ENCODE results near the gene ATP2B2. TPM values are rescaled to one million over a fixed set of nuclear protein-coding genes. Genes with fewer than 3 reads are reported as not detected.

ATP2B2 gene
- total and polyA plus RNA-seq, 9 of the 15 experiments (the other 6 are each of a cell fraction or from before 2014, with no cell fraction given), result 0.06 TPM; not detected in 8

DNA sequence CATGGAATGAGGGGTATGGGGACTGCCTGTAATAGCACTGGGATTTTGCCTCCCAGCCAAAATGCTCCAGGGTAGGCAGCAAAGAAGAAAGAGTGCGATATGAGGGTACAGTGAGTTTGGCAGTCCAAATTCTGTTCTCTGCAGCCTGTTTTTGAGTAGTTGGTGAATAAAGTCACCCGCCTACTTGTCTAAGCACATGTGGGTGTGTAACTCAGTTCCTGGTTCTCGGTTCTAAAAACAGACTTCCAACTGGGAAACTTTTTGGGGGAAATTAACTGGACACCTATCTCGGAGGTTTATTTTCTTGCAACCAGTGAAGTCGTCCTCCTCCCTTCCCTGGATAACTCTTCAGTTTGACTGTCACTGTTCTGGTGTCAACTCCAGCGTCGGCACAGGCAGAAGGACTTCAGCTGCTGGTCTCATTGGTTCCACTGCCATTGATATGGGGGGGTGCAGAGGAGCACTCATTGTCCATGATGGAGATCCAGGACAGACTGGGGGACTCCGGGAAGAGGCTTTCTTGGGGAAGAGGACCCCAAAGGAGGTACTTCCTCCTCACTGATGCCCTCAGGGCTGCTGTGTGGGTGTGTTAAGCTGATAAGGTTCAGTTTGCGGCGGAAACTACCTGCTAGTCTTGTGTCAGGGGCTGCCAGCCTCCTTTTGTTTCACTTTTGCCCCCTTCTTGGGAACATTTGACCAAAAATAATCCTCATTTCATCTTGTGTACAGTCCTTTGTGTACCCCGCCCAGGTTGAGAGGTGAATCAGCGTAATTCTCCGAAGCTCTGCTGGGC lies 225.8 kb downstream of the ATP2B2 start:
- peaks cover 88% of the 10 kb centered on the region for H3K36me3 ChIP-seq (ENCODE audit: control insufficient read depth, insufficient read depth, low read length)
- peaks cover 15% of the 10 kb centered on the region for H3K79me2 ChIP-seq (ENCODE audit: control insufficient read depth, insufficient read depth, low read length)
- peaks cover 10 to 14% of the 10 kb centered on the region in 2 experiments; a peak in 3 of 5 replicates for H3K4me1 ChIP-seq (replicated peaks in 1 of 2; ENCODE audit: control insufficient read depth in 2 of 2, insufficient read depth in 2 of 2, low read length in 2 of 2)
- BruUV-seq (replicated peaks), result no TSS peak
- intact Hi-C loops (cut with micrococcal nuclease), result no loop called here
- H3K4me2 ChIP-seq (ENCODE audit: insufficient read depth, low read length), result peak overlapping the region; percentile 50
- no peak overlapping the region for H3K4me3 ChIP-seq
- FAIRE-seq (no peak), ATAC-seq (peak; percentile 62), DNase-seq (ENCODE audit: extremely low read depth in 1 of 4, low spot score in 3 of 4) (peak in 2 of 4 experiments; percentile 35 to 42)
- no peaks in the 10 kb centered on the region for H3K9me3 ChIP-seq (replicated peaks; ENCODE audit: control insufficient read depth, insufficient read depth, low read depth, low read length)
- peak overlapping the region in 1 of 2 experiments; percentile 17; a peak in 1 of 4 replicates for H3K9ac ChIP-seq (ENCODE audit: insufficient read depth in 1 of 2, low read depth in 2 of 2, low read length in 2 of 2)
- ChIA-PET CTCF (ENCODE audit: low intra/inter-chr PET ratio) (interaction anchor here (1.2 kb wide), 1 partner anchor 563 kb away, joined by 4 read pairs; no protein-coding TSS in a partner anchor), POLR2A (interaction anchor here (0.6 to 1.6 kb wide), 10 partner anchors 8 to 127 kb away, joined by 3 to 6 read pairs (median 4); partner anchors contain the start of gene GHRL)
- in situ Hi-C loops (cut with MboI), result no loop called here
- peak overlapping the region; percentile 46 for H3K27ac ChIP-seq (ENCODE audit: extremely low read depth, low read depth, low read length)
- no peaks in the 10 kb centered on the region for H3K9me1 ChIP-seq (ENCODE audit: control insufficient read depth, insufficient read depth, low read length)
- WGBS (ENCODE audit: insufficient coverage, low coverage, missing lambda C conversion rate), result 58% methylated on average over 13 of the region's 13 CpGs
- no peaks in the 10 kb centered on the region for H3K27me3 ChIP-seq (ENCODE audit: control insufficient read depth in 2 of 2, insufficient read depth in 2 of 2, low read length in 2 of 2)
- H4K20me1 ChIP-seq (replicated peaks; ENCODE audit: control insufficient read depth, insufficient read depth, low read length), result no peaks in the 10 kb centered on the region; the same call in 1 of the 2 replicates
- no peak overlapping the region for H2AFZ ChIP-seq (ENCODE audit: low read depth, low read length)
- no peak for TF ChIP-seq ZNF583 (CRISPR knock-in tag; IDR thresholded peaks at IDR 0.05)
- TF ChIP-seq, protein P1, sequence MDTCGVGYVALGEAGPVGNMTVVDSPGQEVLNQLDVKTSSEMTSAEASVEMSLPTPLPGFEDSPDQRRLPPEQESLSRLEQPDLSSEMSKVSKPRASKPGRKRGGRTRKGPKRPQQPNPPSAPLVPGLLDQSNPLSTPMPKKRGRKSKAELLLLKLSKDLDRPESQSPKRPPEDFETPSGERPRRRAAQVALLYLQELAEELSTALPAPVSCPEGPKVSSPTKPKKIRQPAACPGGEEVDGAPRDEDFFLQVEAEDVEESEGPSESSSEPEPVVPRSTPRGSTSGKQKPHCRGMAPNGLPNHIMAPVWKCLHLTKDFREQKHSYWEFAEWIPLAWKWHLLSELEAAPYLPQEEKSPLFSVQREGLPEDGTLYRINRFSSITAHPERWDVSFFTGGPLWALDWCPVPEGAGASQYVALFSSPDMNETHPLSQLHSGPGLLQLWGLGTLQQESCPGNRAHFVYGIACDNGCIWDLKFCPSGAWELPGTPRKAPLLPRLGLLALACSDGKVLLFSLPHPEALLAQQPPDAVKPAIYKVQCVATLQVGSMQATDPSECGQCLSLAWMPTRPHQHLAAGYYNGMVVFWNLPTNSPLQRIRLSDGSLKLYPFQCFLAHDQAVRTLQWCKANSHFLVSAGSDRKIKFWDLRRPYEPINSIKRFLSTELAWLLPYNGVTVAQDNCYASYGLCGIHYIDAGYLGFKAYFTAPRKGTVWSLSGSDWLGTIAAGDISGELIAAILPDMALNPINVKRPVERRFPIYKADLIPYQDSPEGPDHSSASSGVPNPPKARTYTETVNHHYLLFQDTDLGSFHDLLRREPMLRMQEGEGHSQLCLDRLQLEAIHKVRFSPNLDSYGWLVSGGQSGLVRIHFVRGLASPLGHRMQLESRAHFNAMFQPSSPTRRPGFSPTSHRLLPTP (IDR thresholded peaks at IDR 0.05; ENCODE audit: borderline replicate concordance, extremely low read depth, insufficient read length), result no peak
- no peak for TF ChIP-seq ZBTB33 (CRISPR knock-in tag; IDR thresholded peaks at IDR 0.05)
- TF ChIP-seq IRF9 (tag; IDR thresholded peaks at IDR 0.05), result no peak
- TF ChIP-seq TAF1 (IDR thresholded peaks at IDR 0.05; ENCODE audit: control insufficient read depth, extremely low read depth, insufficient read depth, low read length, severe bottlenecking), result no peak
- 0 out of 2 replicates have a peak, but pooled peaks have one; percentile 59 for TF ChIP-seq MAFG (tag; conservative IDR thresholded peaks at IDR 0.05)
- TF ChIP-seq, protein P2, sequence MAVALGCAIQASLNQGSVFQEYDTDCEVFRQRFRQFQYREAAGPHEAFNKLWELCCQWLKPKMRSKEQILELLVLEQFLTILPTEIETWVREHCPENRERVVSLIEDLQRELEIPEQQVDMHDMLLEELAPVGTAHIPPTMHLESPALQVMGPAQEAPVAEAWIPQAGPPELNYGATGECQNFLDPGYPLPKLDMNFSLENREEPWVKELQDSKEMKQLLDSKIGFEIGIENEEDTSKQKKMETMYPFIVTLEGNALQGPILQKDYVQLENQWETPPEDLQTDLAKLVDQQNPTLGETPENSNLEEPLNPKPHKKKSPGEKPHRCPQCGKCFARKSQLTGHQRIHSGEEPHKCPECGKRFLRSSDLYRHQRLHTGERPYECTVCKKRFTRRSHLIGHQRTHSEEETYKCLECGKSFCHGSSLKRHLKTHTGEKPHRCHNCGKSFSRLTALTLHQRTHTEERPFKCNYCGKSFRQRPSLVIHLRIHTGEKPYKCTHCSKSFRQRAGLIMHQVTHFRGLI (CRISPR knock-in tag; IDR thresholded peaks at IDR 0.05), result no peak
- TF ChIP-seq, protein P3, sequence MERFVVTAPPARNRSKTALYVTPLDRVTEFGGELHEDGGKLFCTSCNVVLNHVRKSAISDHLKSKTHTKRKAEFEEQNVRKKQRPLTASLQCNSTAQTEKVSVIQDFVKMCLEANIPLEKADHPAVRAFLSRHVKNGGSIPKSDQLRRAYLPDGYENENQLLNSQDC (CRISPR knock-in tag; IDR thresholded peaks at IDR 0.05), result no peak
- TF ChIP-seq, protein P4, sequence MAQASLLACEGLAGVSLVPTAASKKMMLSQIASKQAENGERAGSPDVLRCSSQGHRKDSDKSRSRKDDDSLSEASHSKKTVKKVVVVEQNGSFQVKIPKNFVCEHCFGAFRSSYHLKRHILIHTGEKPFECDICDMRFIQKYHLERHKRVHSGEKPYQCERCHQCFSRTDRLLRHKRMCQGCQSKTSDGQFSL (CRISPR knock-in tag; IDR thresholded peaks at IDR 0.05), result peak; percentile 80
- TF ChIP-seq, protein P4 (tag; IDR thresholded peaks at IDR 0.05), result no peak
